HG03066 (cell line): ENCODE data around the gene SPINK4.
A peak's percentile ranks its signal among the peaks of the same experiment; 100 is the strongest.

Source experiments
- ATAC-seq: cut with Tn5 transposase; IDR thresholded peaks from one replicate; pipeline ENCODE4 v1.9.1; 2021; ENCODE audit warnings: low read depth; ENCODE audit not compliant: unreplicated experiment

Gene SPINK4

DNA sequence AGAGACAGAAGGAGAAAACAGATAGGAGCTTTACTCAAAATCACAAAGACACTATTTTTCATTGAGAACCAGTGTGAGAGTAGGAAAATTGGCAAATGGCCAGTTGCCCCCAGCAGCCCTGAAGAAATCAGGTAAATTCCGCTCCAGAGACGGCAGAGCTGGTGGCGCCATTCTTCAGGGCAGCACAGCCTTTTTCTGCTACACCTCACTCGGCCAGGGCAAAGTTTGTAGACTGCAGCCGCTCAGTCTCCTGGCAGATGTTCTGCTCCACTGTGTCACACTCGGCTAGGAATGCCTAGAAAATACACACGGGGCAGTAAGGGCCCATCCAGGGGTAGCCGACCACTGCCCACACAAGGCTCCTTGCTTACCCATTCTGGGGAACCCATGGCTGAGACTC, 15.0 kb downstream of the SPINK4 start:
- no peak for ATAC-seq

DNA sequence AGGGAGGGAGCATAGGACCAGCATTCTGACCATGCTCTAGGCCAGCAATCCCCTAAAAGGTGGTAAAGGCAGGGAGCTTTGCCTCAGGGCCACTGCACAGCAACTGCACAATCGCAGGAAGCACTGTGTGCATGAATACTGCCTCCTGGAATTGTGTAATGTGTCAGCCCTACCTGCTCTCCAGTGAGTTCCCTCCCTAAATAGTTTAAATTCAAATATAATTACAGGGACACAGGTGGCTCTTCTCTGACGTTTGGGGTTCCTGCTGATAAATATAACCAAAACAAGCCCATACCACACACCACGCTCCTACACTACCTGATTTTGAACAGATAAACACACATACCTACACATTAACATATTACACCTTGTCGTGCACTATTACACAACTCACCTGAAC, 15.5 kb downstream of the SPINK4 start:
- ATAC-seq, result no peak

GRCh38 chr9:33256236-33256635, 16.3 kb downstream of the SPINK4 start:
- no peak for ATAC-seq

- no peak for ATAC-seq
Observed at GRCh38 chr9:33257276-33257675, 17.3 kb downstream of the SPINK4 start.

GRCh38 chr9:33260372-33260771, 20.4 kb downstream of the SPINK4 start:
- no peak for ATAC-seq

GRCh38 chr9:33263131-33264002, 23.4 kb downstream of the SPINK4 start:
- ATAC-seq, result no peak

- peak; percentile 38 for ATAC-seq
Observed at GRCh38 chr9:33264003-33264472, 24.1 kb downstream of the SPINK4 start.

- peak; percentile 84 for ATAC-seq
Observed at GRCh38 chr9:33264473-33265177, 24.7 kb downstream of the SPINK4 start, which contains the start of the genes BAG1 and CHMP5. Gene BAG1, minus strand, starts transcription at chr9:33264708. Gene CHMP5, plus strand, starts transcription at chr9:33265049. Its CDS starts 30 bp downstream, at chr9:33265079.

GRCh38 chr9:33265211-33265865, 25.4 kb downstream of the SPINK4 start:
- ATAC-seq, result no peak

DNA sequence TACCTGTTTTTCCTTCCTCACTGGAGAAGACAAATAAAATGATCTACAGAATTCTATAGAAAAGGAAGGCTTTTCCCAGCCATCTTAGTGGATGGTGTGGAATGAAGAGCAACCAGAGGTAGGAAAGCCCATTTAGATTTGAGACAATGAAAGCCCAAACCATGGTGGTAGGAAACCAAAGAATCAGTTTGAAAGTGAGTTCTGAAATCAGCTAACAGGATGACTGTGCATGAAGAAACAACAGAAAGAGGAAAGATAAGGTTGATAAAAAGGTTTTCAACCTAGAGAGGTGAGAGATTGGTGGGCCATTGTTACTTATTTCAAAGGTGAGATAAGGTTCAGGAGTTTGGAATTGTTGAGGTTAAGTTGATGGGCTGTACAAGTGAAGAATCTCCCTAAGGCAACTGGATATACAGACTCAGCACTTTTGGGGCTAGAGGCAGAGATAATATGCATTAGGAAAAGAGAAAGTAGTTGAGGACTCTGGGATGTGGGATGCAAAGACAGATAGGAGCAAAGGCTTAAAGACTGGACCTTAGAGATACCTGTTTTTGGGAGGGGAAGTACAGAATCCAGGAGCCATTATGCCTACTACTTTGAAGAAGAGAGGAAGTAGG, 27.3 kb downstream of the SPINK4 start:
- no peak for ATAC-seq

DNA sequence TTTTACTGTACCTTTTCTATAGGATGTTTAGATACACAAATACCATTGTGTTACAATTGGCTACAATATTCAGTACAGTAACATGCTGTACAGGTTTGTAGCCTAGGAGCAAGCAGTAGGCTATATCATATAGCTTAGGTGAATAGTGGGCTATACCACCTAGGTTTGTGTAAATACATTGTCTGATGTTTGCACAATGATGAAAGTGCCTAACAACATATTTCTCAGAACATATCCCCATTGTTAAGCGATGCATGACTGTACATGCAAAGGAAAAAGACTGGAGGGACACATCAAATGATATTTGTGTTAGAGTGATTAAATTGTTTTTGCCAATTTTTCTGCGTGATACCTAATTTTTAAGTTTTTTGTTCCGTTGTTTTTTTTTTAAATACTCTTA, 30.2 kb downstream of the SPINK4 start:
- no peak for ATAC-seq

- ATAC-seq, result no peak
Observed at GRCh38 chr9:33272061-33272460, 32.1 kb downstream of the SPINK4 start.

GRCh38 chr9:33273266-33273971, 33.5 kb downstream of the SPINK4 start:
- no peak for ATAC-seq

GRCh38 chr9:33273972-33274328, 34.0 kb downstream of the SPINK4 start:
- no peak for ATAC-seq

DNA sequence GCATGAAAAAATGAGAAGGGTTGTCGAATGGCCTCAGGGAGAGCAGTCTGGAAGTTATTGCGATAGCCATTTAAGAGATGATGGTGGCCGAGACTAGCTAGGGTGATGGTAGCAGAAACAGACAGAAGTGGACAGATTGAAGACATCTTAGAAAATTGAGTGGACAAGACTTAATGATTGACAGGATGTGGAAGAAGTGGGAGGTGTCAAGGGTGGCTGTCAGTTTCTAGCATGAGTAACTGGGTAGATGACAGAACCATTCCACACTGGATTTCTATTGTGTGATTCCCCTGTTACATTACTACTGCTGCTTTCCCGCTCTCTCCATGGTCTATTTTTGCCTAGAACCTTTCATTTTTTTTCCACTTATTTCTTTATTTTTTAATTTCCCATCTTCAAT, 37.5 kb downstream of the SPINK4 start:
- ATAC-seq, result no peak

DNA sequence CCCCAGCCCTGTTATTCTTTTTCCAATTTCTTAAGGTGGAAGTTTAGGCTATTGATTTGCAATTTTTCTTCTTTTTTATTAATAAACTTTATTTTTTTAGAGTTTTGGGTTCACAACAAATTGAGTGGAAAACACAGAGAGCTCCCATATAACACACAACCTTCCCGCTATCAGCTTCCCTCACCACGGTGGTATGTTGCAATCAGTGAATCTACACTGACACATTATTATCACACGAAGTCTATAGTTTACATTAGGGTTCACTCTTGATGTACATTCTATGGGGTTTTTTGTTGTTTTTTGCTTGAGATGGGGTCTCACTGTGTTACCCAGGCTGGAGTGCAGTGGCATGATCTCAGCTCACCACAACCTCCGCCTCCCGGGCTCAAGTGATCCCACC, 45.5 kb downstream of the SPINK4 start:
- no peak for ATAC-seq

DNA sequence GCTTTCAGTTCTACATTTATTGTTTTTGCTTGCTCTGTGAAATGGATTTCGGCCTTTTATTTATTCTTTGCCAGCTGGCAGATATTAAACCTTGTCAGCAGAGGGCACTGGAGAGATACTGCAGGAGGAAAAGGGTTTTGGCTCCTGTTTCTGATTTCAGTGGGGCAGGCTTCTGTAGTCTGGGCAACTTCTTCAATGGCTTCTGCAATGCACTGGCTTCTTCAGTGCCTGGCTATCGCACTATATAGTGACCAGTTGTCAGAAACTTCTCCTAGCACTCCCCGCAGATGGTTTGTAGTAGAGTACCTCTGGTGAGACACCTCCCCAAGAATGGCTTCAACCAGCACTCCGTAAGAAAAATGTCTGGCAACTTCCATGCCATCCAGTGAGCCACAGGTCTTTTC, 47.1 kb downstream of the SPINK4 start:
- no peak for ATAC-seq

DNA sequence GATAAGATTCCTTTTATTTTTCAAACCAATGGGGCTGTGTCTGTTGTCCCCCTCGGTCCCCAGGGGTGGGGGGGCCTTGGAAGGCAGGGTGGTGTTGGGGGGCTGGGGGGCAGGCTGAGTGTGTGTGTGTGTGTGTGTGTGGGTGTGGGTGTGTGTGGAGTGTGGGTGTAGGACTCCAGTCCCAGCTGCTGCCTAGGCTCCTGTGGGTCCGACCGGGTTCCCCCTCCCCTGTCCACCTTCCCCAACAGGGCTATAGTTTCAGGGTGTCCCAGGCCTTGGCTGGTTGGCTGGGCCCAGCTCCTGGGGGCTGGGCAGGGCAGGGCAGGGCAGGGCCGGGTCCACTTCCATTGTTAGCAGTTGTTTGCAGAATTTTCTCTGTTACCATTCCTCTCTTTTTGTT, 48.3 kb downstream of the SPINK4 start:
- ATAC-seq, result no peak

GRCh38 chr9:33288828-33289483, 49.0 kb downstream of the SPINK4 start:
- ATAC-seq, result no peak

- ATAC-seq, result no peak
Observed at GRCh38 chr9:33289496-33289895, 49.5 kb downstream of the SPINK4 start.
